ENCODE measurements around the gene GEMIN8. TPM values are rescaled to one million over a fixed set of nuclear protein-coding genes. Genes with fewer than 3 reads are reported as not detected.

Gene GEMIN8
- total RNA-seq, 4 donors from 2014 or later: 20.0 to 59.1 (median 31.7) TPM

DNA sequence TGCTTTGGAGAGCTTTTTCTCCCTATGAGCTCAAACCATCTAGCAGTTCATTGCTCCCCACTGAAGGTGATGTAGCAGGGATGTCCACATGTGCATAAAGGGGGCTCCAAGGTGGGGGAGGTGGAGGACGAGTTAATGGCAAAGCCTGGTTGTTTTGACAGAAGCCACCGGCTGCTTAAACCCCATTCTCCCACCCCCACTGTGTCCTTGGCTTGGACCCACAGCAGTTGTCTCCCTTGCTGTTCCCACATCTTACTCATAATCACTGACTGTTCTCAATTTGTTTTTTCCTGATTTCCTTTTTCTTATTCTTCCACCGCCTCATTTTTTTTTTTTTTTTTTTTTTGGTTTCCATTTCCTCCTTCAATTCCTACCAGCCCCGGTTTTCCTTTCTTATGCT lies 72.7 kb downstream of the GEMIN8 start:
- Histone ChIP-seq H3K27ac (no peak overlapping the region), H3K36me3 (no peaks in the 10 kb centered on the region), H3K27me3 (no peaks in the 10 kb centered on the region), H3K4me3 (no peak overlapping the region), H3K9me3 (no peaks in the 10 kb centered on the region), H3K4me1 (no peaks in the 10 kb centered on the region)
- intact Hi-C loops (cut with DNase I; ENCODE audit: low total_unique reads): no loop called here
- no peak for TF ChIP-seq POLR2A (IDR thresholded peaks at IDR 0.05)
- TF ChIP-seq, protein P1, sequence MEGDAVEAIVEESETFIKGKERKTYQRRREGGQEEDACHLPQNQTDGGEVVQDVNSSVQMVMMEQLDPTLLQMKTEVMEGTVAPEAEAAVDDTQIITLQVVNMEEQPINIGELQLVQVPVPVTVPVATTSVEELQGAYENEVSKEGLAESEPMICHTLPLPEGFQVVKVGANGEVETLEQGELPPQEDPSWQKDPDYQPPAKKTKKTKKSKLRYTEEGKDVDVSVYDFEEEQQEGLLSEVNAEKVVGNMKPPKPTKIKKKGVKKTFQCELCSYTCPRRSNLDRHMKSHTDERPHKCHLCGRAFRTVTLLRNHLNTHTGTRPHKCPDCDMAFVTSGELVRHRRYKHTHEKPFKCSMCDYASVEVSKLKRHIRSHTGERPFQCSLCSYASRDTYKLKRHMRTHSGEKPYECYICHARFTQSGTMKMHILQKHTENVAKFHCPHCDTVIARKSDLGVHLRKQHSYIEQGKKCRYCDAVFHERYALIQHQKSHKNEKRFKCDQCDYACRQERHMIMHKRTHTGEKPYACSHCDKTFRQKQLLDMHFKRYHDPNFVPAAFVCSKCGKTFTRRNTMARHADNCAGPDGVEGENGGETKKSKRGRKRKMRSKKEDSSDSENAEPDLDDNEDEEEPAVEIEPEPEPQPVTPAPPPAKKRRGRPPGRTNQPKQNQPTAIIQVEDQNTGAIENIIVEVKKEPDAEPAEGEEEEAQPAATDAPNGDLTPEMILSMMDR (IDR thresholded peaks at IDR 0.05): no peak
- no peak for DNase-seq

Other genes starting within 250 kb of the GEMIN8 start
- gene GPM6B, start 212.8 kb downstream of the GEMIN8 start, total RNA-seq: 10 to 100 TPM in 1 of 4 donors, 1 to 10 TPM in 2, under 1 TPM in 1; 0.59 to 44.1 (median 4.3) TPM